ENCODE data around the gene SLC16A8.
A peak's percentile ranks its signal among the peaks of the same experiment; 100 is the strongest.

- peak; percentile 51 for TF ChIP-seq CTCF (IDR thresholded peaks at IDR 0.05; ENCODE audit: insufficient read depth, low read length)
- TF ChIP-seq POLR2AphosphoS5 (IDR thresholded peaks at IDR 0.05; ENCODE audit: low read depth) = no peak
- TF ChIP-seq REST (IDR thresholded peaks at IDR 0.05; ENCODE audit: insufficient replicate concordance, low read depth) = no peak
- no peak for TF ChIP-seq SPI1 (IDR thresholded peaks at IDR 0.05; ENCODE audit: borderline replicate concordance, low read depth)
- no peak for TF ChIP-seq GABPA (IDR thresholded peaks at IDR 0.05; ENCODE audit: low read depth)
Observed at GRCh38 chr22:38051900-38052862, 31.8 kb downstream of the SLC16A8 start.
